ENCODE data around the gene KRT10.
"Not testable (repeated sequence)": the region's sequence is repeated elsewhere in the genome, so short reads cannot be mapped to it uniquely, and the experiment has no call there.

KRT10 gene

GRCh38 chr17:40817103-40817682, 5.2 kb downstream of the KRT10 start:
- Histone ChIP-seq H3K9ac (ENCODE audit: low read depth, low read length) (no peak overlapping the region), H3K9me3 (replicated peaks; ENCODE audit: low read length) (no peaks in the 10 kb centered on the region), H3K4me1 (ENCODE audit: control insufficient read depth, insufficient read depth, low read length) (peaks cover 8% of the 10 kb centered on the region), H3K4me2 (ENCODE audit: low read length) (peak overlapping the region; percentile 89), H3K36me3 (ENCODE audit: insufficient read depth, low read length) (peaks cover 5% of the 10 kb centered on the region), H3K27me3 (ENCODE audit: control insufficient read depth, insufficient read depth, low read length) (no peaks in the 10 kb centered on the region), H3K4me3 (ENCODE audit: low read length) (no peak overlapping the region)

- Histone ChIP-seq H3K9ac (ENCODE audit: low read depth, low read length) (no peak overlapping the region), H3K4me3 (ENCODE audit: low read length) (no peak overlapping the region), H3K36me3 (ENCODE audit: insufficient read depth, low read length) (peaks cover 5% of the 10 kb centered on the region), H3K27me3 (ENCODE audit: control insufficient read depth, insufficient read depth, low read length) (no peaks in the 10 kb centered on the region), H3K9me3 (replicated peaks; ENCODE audit: low read length) (no peaks in the 10 kb centered on the region), H3K4me2 (ENCODE audit: low read length) (no peak overlapping the region), H3K4me1 (ENCODE audit: control insufficient read depth, insufficient read depth, low read length) (peaks cover 8% of the 10 kb centered on the region)
Measured at GRCh38 chr17:40816569-40816968, 5.8 kb downstream of the KRT10 start.

- no peak overlapping the region for H3K4me3 ChIP-seq (ENCODE audit: low read length)
- peaks cover 2% of the 10 kb centered on the region for H3K27me3 ChIP-seq (ENCODE audit: control insufficient read depth, insufficient read depth, low read length)
- H3K36me3 ChIP-seq (ENCODE audit: insufficient read depth, low read length): peaks cover 5% of the 10 kb centered on the region
- no peaks in the 10 kb centered on the region for H3K9me3 ChIP-seq (replicated peaks; ENCODE audit: low read length)
- peaks cover 12% of the 10 kb centered on the region for H3K4me1 ChIP-seq (ENCODE audit: control insufficient read depth, insufficient read depth, low read length)
- no peak overlapping the region for H3K4me2 ChIP-seq (ENCODE audit: low read length)
- H3K9ac ChIP-seq (ENCODE audit: low read depth, low read length): no peak overlapping the region
Measured at GRCh38 chr17:40815381-40815780, 7.0 kb downstream of the KRT10 start.

GRCh38 chr17:40814657-40815056, 7.8 kb downstream of the KRT10 start:
- not testable (repeated sequence) for H3K36me3 ChIP-seq (ENCODE audit: insufficient read depth, low read length); H3K9ac ChIP-seq (ENCODE audit: low read depth, low read length); H3K4me3 ChIP-seq (ENCODE audit: low read length); H3K4me2 ChIP-seq (ENCODE audit: low read length); H3K27me3 ChIP-seq (ENCODE audit: control insufficient read depth, insufficient read depth, low read length); H3K9me3 ChIP-seq (replicated peaks; ENCODE audit: low read length); H3K4me1 ChIP-seq (ENCODE audit: control insufficient read depth, insufficient read depth, low read length)

GRCh38 chr17:40813804-40814203, 8.6 kb downstream of the KRT10 start:
- Histone ChIP-seq H3K36me3 (ENCODE audit: insufficient read depth, low read length) (peaks cover 5% of the 10 kb centered on the region), H3K27me3 (ENCODE audit: control insufficient read depth, insufficient read depth, low read length) (peaks cover 14% of the 10 kb centered on the region), H3K9me3 (replicated peaks; ENCODE audit: low read length) (no peaks in the 10 kb centered on the region), H3K9ac (ENCODE audit: low read depth, low read length) (no peak overlapping the region), H3K4me2 (ENCODE audit: low read length) (no peak overlapping the region), H3K4me3 (ENCODE audit: low read length) (no peak overlapping the region), H3K4me1 (ENCODE audit: control insufficient read depth, insufficient read depth, low read length) (peaks cover 6% of the 10 kb centered on the region)

- H3K4me1 ChIP-seq (ENCODE audit: control insufficient read depth, insufficient read depth, low read length): peaks cover 6% of the 10 kb centered on the region
- no peak overlapping the region for H3K9ac ChIP-seq (ENCODE audit: low read depth, low read length)
- no peak overlapping the region for H3K4me2 ChIP-seq (ENCODE audit: low read length)
- no peak overlapping the region for H3K4me3 ChIP-seq (ENCODE audit: low read length)
- peaks cover 5% of the 10 kb centered on the region for H3K36me3 ChIP-seq (ENCODE audit: insufficient read depth, low read length)
- H3K9me3 ChIP-seq (replicated peaks; ENCODE audit: low read length): no peaks in the 10 kb centered on the region
- peaks cover 19% of the 10 kb centered on the region for H3K27me3 ChIP-seq (ENCODE audit: control insufficient read depth, insufficient read depth, low read length)
Measured at GRCh38 chr17:40812639-40813038, 9.8 kb downstream of the KRT10 start.

- H3K4me3 ChIP-seq (ENCODE audit: low read length): no peak overlapping the region
- peaks cover 40% of the 10 kb centered on the region for H3K27me3 ChIP-seq (ENCODE audit: control insufficient read depth, insufficient read depth, low read length)
- H3K4me1 ChIP-seq (ENCODE audit: control insufficient read depth, insufficient read depth, low read length): peaks cover 6% of the 10 kb centered on the region
- no peaks in the 10 kb centered on the region for H3K36me3 ChIP-seq (ENCODE audit: insufficient read depth, low read length)
- no peaks in the 10 kb centered on the region for H3K9me3 ChIP-seq (replicated peaks; ENCODE audit: low read length)
- H3K4me2 ChIP-seq (ENCODE audit: low read length): no peak overlapping the region
- H3K9ac ChIP-seq (ENCODE audit: low read depth, low read length): no peak overlapping the region
Measured at GRCh38 chr17:40810494-40810893, 11.9 kb downstream of the KRT10 start.

- H3K4me1 ChIP-seq (ENCODE audit: control insufficient read depth, insufficient read depth, low read length): peaks cover 6% of the 10 kb centered on the region
- H3K9me3 ChIP-seq (replicated peaks; ENCODE audit: low read length): no peaks in the 10 kb centered on the region
- no peak overlapping the region for H3K4me3 ChIP-seq (ENCODE audit: low read length)
- no peak overlapping the region for H3K9ac ChIP-seq (ENCODE audit: low read depth, low read length)
- no peaks in the 10 kb centered on the region for H3K36me3 ChIP-seq (ENCODE audit: insufficient read depth, low read length)
- H3K4me2 ChIP-seq (ENCODE audit: low read length): no peak overlapping the region
- H3K27me3 ChIP-seq (ENCODE audit: control insufficient read depth, insufficient read depth, low read length): peaks cover 46% of the 10 kb centered on the region
Measured at GRCh38 chr17:40809721-40810421, 12.5 kb downstream of the KRT10 start.

GRCh38 chr17:40806131-40806530, 16.3 kb downstream of the KRT10 start:
- H3K4me1 ChIP-seq (ENCODE audit: control insufficient read depth, insufficient read depth, low read length): peaks cover 6% of the 10 kb centered on the region
- no peak overlapping the region for H3K9ac ChIP-seq (ENCODE audit: low read depth, low read length)
- H3K9me3 ChIP-seq (replicated peaks; ENCODE audit: low read length): no peaks in the 10 kb centered on the region
- no peak overlapping the region for H3K4me3 ChIP-seq (ENCODE audit: low read length)
- H3K4me2 ChIP-seq (ENCODE audit: low read length): no peak overlapping the region
- H3K27me3 ChIP-seq (ENCODE audit: control insufficient read depth, insufficient read depth, low read length): peaks cover 66% of the 10 kb centered on the region
- H3K36me3 ChIP-seq (ENCODE audit: insufficient read depth, low read length): no peaks in the 10 kb centered on the region

- Histone ChIP-seq H3K4me1 (ENCODE audit: control insufficient read depth, insufficient read depth, low read length) (no peaks in the 10 kb centered on the region), H3K9ac (ENCODE audit: low read depth, low read length) (no peak overlapping the region), H3K27me3 (ENCODE audit: control insufficient read depth, insufficient read depth, low read length) (peaks cover 76% of the 10 kb centered on the region), H3K4me2 (ENCODE audit: low read length) (no peak overlapping the region), H3K4me3 (ENCODE audit: low read length) (no peak overlapping the region), H3K9me3 (replicated peaks; ENCODE audit: low read length) (no peaks in the 10 kb centered on the region), H3K36me3 (ENCODE audit: insufficient read depth, low read length) (no peaks in the 10 kb centered on the region)
Measured at GRCh38 chr17:40803617-40804082, 18.8 kb downstream of the KRT10 start.

GRCh38 chr17:40801157-40801556, 21.3 kb downstream of the KRT10 start:
- Histone ChIP-seq H3K9me3 (replicated peaks; ENCODE audit: low read length) (no peaks in the 10 kb centered on the region), H3K4me1 (ENCODE audit: control insufficient read depth, insufficient read depth, low read length) (no peaks in the 10 kb centered on the region), H3K36me3 (ENCODE audit: insufficient read depth, low read length) (no peaks in the 10 kb centered on the region), H3K4me2 (ENCODE audit: low read length) (no peak overlapping the region), H3K9ac (ENCODE audit: low read depth, low read length) (no peak overlapping the region), H3K4me3 (ENCODE audit: low read length) (no peak overlapping the region), H3K27me3 (ENCODE audit: control insufficient read depth, insufficient read depth, low read length) (peaks cover 78% of the 10 kb centered on the region)

- no peaks in the 10 kb centered on the region for H3K9me3 ChIP-seq (replicated peaks; ENCODE audit: low read length)
- peaks cover 78% of the 10 kb centered on the region for H3K27me3 ChIP-seq (ENCODE audit: control insufficient read depth, insufficient read depth, low read length)
- H3K36me3 ChIP-seq (ENCODE audit: insufficient read depth, low read length): no peaks in the 10 kb centered on the region
- H3K4me3 ChIP-seq (ENCODE audit: low read length): no peak overlapping the region
- H3K4me1 ChIP-seq (ENCODE audit: control insufficient read depth, insufficient read depth, low read length): no peaks in the 10 kb centered on the region
- no peak overlapping the region for H3K4me2 ChIP-seq (ENCODE audit: low read length)
- no peak overlapping the region for H3K9ac ChIP-seq (ENCODE audit: low read depth, low read length)
Measured at GRCh38 chr17:40800381-40800780, 22.0 kb downstream of the KRT10 start.

Data from skeletal muscle satellite cell (primary cell).